RPMI8226 (cell line): ENCODE measurements around the gene NAA38.

Source experiments
- DNase-seq: peaks from one replicate; pipeline ENCODE4 v3.0.0-alpha.2; 2015

Gene NAA38, protein sequence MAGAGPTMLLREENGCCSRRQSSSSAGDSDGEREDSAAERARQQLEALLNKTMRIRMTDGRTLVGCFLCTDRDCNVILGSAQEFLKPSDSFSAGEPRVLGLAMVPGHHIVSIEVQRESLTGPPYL

DNA sequence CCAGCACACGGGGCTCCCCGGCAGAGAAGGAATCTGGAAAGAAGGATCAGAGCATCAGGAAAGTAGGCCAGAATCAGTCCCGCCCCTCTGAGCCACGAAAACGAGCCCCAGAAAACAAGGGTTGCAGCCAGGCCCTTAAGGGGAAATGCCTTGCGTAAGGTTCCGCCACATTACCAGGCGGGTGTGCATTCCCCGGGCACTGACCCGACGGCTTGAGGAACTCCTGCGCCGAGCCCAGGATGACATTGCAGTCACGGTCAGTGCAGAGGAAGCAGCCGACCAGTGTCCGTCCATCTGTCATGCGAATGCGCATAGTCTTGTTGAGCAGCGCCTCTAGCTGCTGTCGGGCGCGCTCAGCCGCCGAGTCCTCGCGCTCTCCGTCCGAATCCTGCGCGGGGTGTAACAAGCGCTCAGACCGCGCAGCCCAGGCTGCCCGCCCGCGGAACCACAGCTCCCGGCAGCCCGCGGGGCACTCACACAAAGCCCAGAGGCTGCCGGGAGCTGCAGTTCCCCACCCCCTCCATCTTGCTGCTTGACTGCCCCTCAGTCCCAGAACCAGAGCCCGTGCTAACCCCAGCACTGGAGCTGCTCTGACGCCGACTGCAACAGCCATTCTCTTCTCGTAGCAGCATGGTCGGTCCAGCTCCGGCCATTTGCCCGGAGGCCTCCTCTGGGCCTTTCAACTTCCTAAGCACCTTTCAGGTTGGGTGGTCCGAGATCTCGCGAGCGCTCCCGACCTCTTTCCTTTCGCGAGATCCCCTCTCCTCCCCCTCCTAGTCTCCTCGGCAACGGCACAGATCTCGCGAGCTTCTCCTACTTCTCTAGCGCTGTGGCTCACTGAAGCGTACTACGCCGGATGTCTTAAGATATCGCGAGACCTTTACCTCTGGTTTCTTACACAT lies at the start of gene NAA38:
Gene NAA38 (minus strand): TSS at position 749 of the 902 bp plus-strand sequence. CDS start 96 bp downstream, at position 653.
- peak; percentile 97 for DNase-seq

DNA sequence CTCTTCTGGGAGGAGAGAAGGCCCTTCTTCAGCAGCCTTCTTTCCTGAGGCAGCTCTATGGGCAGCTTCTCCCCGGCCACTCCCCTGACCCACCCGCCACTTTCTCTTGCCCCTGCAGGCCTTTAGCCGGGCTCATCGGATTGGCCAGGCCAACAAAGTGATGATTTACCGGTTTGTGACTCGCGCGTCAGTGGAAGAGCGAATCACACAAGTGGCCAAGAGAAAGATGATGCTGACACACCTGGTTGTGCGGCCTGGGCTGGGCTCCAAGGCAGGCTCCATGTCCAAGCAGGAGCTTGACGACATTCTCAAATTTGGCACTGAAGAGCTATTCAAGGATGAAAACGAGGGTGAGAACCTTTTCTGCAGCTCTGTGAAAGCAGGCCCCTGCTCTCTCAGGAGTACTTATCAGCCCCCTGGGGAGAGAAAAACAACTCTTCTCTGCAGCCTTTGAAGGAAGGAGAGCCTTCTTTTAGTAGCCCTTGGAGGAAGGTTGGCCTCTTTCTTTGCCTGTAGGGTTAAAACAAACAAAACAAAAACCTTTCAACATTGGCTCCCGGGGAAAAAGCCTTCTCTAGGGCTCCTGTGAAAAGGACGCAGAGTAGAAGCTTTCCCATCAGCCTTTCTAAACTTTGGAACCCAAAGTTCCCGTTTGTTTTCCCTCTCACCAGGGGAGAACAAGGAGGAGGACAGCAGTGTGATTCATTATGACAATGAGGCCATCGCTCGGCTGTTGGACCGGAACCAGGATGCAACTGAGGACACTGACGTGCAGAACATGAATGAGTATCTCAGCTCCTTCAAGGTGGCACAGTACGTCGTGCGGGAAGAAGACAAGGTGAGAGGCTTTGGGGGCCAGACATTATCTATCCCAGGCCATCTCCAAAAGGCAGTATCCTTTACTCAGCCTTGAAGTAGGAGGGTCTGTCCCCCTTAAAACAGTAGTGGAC lies 46.1 kb upstream of the NAA38 start:
- no peak for DNase-seq

DNA sequence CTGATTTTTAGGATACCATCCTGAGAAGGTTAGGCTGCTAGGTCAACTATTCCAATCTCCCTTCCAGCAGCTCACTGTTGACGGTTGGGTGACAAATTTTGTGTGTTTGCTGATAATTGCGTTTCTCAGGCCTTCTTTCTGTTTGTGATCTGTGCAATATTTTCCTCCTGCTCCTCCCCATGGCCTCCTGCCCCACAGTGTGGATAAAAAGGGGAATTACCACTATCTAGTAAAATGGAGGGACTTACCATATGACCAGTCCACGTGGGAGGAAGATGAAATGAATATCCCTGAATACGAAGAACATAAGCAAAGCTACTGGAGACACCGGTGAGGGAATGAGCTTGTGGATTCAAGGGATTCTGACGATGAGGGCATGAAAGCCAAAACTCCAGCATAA lies 40.4 kb upstream of the NAA38 start:
- peak; percentile 18 for DNase-seq

DNA sequence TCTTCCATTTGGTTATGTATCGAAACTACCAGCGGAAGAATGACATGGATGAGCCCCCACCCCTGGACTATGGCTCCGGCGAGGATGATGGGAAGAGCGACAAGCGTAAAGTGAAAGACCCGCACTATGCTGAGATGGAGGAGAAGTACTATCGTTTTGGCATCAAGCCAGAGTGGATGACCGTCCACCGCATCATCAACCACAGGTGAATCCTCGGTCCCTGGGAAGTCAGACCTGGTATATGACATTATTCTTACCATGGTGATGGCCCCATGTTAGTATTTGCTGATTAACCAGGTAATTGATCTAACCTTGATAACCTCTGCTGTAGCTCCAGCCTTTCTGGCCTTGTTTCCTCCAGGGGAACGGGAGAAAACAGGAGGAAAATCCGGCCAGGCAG lies 39.7 kb upstream of the NAA38 start:
- DNase-seq: no peak

DNA sequence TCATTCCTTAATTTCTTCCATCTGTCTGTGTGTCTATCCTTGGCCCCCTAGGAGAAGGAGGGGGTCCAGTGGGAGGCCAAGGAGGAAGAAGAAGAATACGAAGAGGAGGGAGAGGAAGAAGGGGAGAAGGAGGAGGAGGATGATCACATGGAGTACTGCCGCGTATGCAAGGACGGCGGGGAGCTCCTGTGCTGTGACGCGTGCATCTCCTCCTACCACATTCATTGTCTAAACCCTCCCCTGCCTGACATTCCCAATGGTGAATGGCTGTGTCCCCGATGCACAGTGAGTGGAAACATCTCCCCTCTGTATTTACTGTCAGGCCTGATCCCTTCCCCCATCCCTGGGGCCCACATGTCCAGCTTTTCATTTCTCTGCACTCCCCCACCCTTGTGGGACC lies 37.5 kb upstream of the NAA38 start:
- DNase-seq: no peak

DNA sequence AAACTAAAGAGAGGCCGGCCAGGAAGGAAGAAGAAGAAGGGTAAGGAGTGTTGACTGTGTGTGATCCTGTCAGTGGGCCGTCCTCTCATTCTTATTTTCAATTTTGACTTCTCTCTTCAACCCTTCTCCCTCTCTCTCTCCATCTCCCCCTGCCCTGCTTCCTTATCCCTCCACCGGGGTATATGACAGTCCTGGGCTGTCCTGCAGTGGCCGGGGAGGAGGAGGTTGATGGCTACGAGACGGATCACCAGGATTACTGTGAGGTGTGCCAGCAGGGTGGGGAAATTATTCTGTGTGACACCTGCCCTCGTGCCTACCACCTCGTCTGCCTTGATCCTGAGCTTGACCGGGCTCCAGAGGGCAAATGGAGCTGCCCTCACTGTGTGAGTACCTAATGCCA lies 36.9 kb upstream of the NAA38 start:
- no peak for DNase-seq

DNA sequence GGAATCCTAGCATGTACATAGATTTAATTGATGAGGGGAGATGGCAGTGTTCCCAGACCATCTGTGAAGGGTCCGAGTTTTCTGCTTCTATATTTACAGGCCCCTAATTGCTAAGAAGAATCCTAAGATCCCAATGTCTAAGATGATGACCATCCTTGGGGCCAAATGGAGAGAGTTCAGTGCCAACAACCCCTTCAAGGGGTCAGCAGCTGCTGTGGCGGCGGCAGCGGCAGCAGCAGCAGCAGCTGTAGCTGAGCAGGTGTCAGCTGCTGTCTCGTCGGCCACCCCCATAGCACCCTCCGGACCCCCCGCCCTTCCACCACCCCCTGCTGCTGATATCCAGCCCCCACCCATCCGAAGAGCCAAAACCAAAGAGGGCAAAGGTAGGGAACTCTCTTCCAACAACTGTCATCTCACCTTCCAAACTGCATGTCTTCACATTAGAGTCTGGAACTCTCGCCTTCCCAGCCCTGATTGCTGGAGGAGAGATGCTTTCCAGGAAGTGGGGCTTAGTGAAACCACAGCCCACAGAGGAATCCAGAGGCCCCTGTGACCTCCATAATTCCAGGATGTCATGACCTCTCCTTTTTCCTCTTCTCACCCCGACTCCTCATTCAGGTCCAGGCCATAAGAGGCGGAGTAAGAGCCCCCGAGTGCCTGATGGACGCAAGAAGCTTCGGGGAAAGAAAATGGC lies 36.0 kb upstream of the NAA38 start:
- DNase-seq: no peak

DNA sequence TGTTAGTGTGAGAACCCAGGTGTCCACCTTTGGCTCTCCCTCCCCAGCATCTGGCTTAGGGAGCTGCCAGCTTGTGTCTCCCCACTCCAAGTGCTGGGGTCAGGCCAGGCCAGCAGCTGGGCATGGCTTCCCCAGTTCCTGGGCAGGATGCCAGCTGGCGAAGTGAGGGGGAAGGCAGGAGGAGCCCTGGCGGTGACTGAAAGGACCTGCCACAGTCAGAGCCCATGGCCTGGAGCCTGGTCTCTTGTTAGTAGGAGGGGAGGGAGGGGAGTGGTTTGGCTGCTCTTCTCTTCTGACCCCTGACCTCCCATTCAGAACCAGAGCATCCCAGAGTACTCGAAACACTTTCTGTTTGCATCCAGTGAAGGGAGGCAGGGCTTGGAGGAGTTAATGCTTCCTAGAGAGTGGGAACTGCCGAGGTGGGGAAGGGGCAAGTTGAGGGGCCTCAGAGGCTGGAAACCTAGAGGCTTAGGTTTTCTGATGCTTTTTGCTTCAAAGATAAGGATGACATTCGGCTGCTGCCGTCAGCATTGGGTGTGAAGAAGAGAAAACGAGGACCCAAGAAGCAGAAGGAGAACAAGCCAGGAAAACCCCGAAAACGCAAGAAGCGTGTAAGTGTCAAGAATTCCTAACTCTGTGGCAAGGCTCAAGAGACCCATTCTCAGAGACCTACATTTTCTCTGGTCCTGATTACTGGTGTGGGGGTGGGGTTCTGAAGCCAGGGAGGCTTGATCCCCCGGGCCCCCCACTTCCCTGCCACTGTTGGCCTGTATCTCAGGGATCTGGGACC lies 32.0 kb upstream of the NAA38 start:
- DNase-seq: peak; percentile 96

DNA sequence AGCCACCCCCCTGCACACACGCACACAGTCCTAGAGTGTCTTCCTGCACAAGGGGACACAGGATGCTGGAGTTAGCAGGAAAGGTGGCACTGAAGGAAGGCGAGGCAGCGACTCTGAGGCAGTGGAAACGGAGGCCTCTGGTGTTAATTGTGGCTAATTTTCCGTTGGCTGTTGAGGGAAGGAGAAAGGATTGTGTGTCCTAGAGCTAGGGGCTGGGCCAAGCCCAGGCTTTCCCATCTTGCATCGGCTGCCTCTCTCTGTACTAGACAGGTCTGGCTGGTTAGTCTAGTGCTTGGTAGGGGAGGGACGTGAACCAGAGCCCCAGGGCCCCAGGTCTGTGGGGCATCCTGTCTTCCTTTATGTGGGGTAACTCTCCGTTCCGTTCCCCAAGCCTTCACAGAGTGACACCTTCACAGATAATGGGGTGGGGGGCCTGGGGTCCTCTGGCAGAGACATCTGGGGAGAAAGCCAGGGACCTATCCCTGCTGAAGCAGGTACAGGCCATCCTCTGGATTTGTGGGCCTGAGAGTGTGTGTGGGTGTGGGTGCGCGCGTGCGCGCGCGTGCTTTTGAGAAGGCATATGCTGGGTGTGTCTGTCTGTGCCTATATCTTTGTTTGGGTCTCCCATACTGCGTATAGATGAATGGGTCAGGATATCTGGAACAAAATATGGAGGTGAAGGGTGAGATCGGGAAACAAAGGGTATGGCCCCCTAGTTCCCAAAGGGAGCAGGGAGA lies 31.0 kb upstream of the NAA38 start, which contains the start of gene CHD3:
Gene CHD3 (plus strand): TSS at position 606 of the 737 bp plus-strand sequence. CDS start 212 bp downstream, outside the sequence.
- peak; percentile 24 for DNase-seq

DNA sequence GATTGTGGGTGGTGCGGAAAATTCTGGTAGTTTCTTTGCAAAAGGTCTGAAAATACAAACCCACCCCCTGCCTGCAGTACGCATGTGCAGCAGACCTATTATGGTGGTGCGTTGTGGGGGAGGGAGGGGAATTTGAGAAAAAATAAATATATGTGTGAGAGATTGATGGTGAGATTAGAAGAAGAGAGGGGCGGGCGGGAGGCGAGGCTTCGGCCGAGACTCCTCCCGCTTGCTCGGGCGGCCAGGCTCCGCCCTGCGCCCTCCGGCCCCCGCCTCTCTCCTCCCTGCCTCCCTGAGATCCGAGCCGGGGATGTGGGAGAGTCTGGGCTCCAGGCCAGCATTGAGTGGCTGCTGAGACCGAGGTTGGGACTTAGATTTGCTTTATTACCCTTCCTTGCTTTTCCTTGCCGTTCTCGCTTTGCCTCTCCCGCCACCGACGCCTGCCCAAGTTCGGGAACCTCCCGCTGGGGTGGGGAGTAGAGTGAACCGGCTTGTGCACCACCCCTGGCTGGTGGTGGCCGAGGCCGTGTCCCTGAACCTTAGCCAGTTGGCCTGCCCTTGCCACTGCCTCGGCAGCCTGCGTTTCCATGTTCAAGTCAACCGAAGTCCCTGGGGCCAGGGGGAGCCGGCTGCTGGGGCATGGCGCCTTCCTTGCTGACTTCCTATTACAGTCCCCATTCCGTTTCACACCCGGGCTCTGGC lies 30.3 kb upstream of the NAA38 start:
- peak; percentile 89 for DNase-seq

DNA sequence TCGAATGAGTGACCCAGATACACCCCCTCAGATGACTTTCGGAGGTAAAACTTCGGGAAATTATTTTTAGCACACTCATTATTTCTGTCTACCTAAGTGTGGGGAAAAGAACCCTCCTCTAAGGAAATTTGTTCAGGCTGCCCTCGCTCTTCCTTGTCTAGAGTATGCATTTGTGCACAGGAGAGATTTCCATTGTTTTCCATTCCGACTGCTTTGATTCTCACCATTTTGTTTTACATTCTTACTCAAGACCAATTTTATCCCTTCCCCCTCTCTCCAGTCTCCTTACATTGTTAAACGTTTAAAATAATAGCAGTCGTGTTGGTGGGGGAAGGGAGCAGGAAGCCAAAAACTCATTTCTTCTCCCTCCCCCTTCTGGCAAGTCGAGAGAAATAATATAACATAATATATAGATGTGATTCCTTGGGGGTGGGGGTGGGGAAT lies 29.7 kb upstream of the NAA38 start:
- no peak for DNase-seq

DNA sequence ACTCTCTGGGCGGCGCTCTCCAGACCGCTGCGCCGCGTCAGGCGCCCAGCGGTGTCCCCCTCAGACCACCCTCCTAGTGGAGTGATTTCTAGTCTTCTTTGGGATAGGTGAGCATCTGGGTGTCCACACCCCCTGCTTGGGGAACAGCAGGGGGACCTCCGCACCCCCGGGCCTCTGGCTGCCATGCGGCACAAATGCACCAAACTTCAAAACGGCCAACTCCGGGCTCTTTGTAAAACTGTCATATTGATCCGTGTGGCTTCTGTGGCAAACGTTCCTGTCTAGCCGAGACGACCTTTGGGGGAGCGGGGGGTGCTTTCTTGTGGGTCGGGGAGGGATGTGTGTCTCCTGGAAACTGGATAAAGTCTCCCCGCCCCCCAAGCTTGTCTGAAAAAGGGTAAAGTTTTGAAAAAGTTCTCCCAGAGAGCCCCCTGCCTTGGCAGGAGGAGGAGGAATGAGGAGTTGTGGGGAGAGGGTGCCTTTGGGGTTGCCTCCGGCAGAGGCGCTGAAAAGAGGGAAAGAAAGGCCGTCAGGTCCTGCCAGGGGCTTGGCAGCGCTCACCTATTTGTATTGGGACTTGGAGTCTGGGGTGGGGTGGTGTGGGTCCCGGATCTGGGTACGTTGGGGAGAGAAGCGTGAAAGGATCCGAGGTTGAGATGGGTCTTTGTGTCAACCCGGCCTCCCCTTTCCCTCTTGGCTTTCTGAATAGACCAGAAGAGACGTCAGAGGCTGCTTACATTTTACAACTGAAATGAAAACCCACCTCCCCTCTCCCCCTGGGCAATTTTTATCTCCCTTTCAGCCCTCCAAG lies 29.1 kb upstream of the NAA38 start:
- DNase-seq: peak; percentile 35

DNA sequence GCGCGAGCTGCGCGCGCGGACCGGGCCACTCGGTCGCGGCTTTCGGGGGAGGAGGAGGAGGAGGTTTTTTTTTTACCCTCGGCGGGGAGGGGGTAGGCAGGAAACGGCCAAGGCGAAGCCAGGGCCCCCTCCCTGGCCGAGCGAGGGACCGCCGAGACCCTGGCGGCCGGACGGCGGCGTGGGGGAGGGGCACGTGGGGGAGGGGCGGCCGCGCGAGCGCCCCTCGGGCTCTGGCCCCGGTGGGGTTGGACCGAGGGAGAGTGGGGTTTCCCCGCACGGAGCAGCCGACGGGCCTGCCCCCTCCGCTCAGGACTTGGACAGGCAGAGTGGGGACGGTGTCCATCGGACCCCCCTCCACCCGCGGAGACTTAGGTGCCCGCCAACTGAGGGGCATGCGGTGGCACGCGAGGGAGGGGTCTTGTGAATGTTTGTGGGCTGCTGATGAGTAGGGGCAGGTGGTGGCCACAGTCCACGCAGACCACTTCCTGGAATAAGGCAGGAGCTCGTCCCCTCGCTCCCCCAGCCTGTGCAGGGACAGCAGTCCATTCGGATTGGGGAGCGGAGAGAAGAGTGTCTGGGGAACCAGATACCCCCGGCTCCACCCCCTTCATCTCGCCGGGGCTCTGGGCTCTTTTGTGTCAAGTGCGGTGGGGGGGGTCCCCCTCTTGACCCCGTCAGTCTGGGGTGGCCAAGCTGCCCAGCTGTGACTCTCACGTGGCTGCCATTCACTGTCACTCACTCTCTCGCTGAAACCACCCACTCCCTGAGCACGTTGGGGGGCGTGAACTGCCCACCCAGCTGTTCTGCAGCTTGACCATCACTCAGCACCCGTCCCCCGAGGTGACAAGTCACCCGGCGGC lies 28.2 kb upstream of the NAA38 start:
- peak; percentile 50 for DNase-seq

DNA sequence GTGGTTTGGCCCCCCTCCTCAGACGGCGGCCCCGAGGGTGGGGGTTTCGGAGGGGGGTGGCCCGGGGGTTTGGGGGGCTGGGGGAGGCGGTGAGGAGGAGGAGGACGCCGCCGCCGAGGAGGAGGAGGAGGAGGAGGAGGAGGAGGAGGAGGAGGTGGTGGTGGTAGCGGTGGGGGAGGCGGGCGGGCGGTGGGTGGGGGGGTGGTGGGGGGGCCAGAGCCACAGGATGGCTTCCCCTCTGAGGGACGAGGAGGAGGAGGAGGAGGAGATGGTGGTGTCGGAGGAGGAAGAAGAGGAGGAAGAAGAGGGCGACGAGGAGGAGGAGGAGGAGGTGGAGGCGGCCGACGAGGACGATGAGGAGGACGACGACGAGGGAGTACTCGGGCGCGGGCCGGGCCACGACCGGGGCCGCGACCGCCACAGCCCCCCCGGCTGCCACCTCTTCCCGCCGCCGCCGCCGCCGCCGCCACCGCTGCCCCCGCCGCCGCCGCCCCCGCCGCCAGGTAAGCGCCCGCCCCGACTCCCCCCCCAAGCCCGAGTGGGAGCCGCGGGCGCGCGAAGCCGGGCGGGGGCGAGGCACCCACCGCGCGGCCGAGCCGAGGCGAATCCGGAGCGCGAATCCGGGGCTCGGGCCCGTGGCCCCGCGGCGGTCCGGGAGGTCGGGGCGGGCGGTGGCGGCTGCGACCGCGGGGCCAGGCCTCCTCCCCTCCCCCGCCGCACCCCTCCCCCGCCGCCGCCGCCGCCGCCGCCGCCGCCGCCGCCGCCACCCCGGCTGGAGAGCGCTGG lies 27.4 kb upstream of the NAA38 start:
- DNase-seq: no peak

DNA sequence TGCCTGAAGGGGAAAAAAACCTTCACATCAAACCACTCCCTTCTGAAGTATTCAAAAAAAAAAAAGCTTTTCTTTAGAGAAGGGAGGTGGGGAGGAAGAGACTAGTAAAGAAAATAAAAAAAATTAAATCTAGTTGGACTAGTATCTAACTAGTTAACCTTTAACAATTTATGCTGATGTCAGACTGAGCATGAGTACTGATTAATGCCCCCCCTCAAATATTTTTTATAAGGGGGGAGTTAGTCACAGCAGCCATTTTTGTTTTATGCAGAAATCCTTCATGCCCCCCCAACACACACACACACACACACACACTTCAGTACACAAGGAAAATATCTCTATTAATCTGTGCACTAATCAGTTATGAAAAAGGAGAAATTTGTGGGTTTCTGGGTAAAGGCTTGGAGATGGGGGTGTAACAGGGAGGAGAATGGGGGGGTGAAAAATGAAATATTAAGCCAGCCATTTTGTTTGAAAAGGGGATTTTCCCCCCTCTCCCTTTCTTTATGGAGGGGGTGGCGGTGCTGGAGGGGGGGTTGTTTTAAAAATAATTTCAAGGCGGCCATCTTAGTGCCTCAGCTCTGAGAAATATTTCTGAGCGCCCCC lies 26.5 kb upstream of the NAA38 start:
- no peak for DNase-seq

DNA sequence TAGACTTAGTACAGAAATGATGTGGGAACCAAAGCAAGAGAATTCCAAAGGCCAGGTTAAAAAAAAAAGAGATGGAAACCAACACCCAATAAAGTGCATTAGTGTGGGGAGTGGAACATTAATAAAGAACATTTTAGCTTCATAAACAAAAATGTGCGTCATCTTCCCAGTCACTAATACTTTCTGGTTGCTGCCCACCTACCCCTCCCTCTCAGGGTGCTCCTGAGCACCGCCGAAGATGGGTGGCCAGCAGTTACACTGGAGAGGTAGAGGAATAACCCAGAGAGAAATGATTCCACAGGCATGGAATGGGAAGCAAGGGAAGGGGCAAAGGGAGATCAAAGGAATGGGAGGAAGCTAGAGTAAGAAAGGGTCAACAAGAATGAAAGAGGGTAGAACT lies 25.3 kb upstream of the NAA38 start:
- no peak for DNase-seq

DNA sequence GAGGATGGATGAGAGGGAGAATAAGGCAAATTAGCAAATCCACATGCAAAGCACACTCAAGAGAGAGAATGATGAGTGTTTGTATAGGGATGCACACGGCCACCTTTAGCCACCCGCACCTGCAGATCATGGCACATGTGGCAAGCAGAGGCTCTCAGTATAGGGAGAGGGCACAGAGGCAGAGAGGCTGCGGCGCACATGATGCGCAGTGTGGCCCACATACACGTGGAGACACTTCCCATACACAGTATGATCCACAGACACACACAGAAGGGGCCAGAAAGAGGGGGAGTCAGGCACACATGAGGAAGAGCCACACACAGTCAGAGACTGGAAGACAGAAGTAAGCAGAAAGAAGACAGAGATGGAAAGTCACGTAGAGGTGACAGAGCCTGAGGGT lies 24.7 kb upstream of the NAA38 start:
- DNase-seq: no peak
